HG03571 (cell line): ENCODE measurements around the gene SORBS1.
"Not testable (repeated sequence)": the region's sequence is repeated elsewhere in the genome, so short reads cannot be mapped to it uniquely, and the experiment has no call there.

ENCODE experiments used
- ATAC-seq: cut with Tn5 transposase; IDR thresholded peaks from one replicate; pipeline ENCODE4 v1.9.1; 2021; ENCODE audit not compliant: unreplicated experiment

SORBS1 gene

GRCh38 chr10:95356190-95356955 lies 204.8 kb downstream of the SORBS1 start:
- ATAC-seq = no peak

DNA sequence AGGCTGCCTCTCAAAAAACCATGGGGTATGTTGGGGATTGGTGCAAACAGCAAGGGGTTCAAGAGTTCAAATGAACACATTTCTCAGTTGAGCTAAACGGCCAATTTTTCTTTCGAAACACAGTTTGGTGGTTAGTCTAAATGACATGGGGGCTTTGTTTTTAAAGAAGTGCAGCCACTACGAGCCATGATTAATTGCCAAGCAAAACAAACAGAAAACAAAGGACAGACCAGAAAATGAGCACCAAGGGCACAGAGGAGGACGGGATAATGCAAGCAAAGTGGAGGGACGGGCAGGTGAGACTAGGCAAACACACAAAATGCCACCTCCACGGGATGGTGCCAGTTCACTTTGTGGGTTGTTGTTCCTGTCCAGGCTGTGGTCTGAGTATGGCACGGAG lies 205.9 kb downstream of the SORBS1 start:
- ATAC-seq = no peak

DNA sequence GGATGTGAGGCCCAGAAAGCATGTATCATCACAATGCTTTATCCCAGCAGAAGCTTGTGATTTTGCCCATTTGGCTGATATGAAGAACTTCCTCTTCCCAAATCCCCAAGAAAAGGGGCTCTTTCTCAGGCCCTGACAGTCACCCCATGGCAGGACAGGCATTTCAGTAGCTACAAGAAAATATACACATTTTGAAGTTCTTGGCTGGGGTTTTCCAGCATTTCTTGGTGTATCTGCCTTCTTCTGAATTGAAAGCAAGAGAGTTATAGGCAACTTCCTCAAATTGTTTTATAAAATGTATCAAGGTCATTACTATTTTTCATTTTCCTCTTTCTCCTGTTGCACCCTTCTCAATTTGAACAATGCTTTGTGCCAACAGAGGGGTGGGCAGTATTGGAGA lies 207.1 kb downstream of the SORBS1 start:
- no peak for ATAC-seq

DNA sequence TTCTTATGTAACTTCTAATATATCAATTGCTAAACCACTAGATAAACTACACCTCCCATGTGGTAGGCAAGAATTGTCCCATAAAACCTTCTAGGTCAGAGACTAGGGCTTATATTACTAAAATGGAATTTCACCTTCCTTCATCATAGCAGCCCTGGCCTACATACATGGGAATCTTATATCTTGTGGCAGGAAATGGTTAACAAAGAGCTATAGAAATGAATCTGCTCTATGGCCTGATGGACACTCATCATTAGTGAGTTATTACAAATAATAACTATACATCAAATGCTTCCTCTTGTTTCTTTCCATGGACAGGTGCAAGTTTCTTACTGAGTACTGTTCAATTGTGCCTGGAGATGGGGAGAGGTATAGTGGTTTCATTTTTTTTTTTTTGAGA lies 208.0 kb downstream of the SORBS1 start:
- ATAC-seq = no peak

- no peak for ATAC-seq
These were observed 208.5 kb downstream of the SORBS1 start for GRCh38 chr10:95352684-95353083.

- ATAC-seq = no peak
These were observed 210.3 kb downstream of the SORBS1 start for GRCh38 chr10:95350830-95351228.

GRCh38 chr10:95350219-95350829 lies 210.8 kb downstream of the SORBS1 start:
- no peak for ATAC-seq

GRCh38 chr10:95347402-95347766 lies 213.8 kb downstream of the SORBS1 start:
- ATAC-seq = not testable (repeated sequence)

DNA sequence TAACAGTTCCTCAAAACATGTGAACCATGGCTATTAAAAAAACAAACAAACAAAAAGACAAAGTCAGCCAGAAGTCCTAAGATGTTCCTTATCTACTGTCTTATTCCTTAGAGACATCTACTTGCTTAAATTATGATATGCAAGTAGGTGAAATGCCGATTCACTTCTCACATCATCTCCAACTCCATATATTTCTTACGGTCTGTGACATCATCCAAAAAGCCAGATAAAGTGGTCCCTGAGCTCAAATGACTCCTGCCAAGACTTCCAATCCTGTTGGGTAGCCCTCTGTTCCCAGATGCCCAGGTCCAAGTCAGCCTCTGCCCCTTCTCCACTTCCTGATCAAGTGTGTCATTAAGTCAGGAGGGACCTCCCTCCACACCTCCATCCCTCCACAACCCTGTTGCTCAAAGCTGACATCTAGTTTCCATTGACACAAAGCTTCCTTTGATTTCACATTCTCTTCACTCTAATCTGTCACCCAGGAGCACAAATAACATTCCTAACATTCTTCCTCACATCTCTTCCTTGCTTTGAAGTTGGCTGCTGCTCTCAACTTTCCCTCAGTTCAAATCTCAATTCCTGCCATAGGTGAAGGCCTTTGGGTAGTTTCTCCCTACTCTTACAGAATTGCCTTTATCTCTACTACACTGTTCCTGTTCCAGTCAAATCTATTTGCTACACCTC lies 214.3 kb downstream of the SORBS1 start:
- no peak for ATAC-seq

- ATAC-seq = no peak
These were observed 217.6 kb downstream of the SORBS1 start for GRCh38 chr10:95343573-95343972.

DNA sequence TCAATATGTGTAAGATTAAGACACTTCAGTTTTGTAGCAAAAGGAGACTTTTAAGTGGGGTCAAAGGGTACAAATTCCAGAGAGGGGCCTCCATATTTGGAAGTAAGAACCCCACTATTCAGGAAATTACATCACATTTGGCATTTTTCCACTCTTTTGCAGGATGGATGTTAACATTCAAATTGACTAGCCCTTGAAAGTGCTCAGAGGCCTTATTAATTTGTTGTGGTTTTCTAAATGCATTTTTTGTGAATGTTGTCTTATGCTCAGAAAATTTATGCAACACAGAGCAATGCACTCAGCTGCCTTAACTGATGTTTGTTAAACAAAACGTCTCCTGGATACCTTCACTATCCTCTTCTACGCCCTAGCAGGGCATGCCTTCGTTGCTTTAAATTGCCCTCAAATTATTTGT lies 219.4 kb downstream of the SORBS1 start:
- ATAC-seq = no peak

- no peak for ATAC-seq
These were observed 221.3 kb downstream of the SORBS1 start for GRCh38 chr10:95339863-95340262.

GRCh38 chr10:95337423-95338160 lies 223.6 kb downstream of the SORBS1 start:
- ATAC-seq = no peak

GRCh38 chr10:95336702-95337101 lies 224.5 kb downstream of the SORBS1 start:
- no peak for ATAC-seq

DNA sequence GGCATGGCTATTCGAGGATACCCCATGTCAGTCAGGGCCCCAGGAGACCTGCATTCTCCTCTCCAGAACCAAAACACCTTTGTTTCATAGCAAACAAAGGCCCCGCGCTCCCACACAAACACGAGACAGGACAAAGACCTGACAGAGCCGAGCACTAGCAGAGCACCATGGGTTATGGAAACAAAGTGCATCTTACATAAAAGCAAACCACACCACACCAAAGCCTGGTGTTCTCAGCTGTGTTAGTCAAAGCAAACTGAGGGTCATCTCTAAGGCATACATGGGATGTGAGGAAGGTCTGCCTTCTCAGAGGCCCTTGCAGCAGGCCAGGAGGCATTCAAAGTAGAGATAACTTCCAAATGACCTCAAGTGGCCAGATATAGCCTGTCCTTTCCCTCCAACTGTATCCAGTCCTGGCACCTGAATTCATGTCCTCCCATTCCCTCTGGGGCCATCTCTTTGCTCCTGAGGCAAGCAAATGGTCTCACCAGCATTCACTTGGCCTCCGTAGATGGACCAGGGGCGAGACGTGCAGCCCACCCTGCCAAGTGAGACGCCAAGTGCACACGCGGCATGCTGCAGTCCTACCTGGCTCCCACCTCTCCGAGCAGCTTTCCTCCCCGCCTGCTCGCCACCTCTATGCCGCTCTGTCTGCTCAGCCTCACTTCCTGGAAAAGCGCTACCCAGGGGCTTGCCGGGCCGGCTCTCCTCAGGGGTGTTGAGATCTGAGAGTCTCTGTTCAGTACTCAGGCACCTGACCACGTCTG lies 225.1 kb downstream of the SORBS1 start:
- ATAC-seq = no peak

DNA sequence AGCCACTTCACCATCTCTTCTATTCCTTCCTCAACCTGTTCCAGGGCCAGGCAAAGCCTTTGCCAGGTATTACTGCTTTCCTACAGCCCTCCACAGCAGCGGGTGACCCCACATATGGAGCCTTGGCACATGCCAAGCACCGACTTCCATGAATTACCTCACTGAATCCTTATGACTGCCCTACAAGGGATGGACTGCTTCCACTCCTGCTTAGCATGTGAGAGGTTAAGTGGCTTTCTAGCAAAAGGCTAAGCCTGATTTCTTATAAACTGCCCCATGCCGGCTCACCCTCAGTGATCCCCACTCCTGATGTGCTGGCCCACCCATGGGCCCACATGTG lies 226.4 kb downstream of the SORBS1 start:
- no peak for ATAC-seq

GRCh38 chr10:95333997-95334804 lies 227.0 kb downstream of the SORBS1 start:
- no peak for ATAC-seq

GRCh38 chr10:95332666-95333249 lies 228.4 kb downstream of the SORBS1 start:
- ATAC-seq = no peak

GRCh38 chr10:95331596-95332130 lies 229.5 kb downstream of the SORBS1 start:
- no peak for ATAC-seq
